ENCODE data around the gene PRSS33. TPM values are rescaled to one million over a fixed set of nuclear protein-coding genes. Genes with fewer than 3 reads are reported as not detected.

Gene PRSS33
- total RNA-seq, 4 donors from 2014 or later: not detected

DNA sequence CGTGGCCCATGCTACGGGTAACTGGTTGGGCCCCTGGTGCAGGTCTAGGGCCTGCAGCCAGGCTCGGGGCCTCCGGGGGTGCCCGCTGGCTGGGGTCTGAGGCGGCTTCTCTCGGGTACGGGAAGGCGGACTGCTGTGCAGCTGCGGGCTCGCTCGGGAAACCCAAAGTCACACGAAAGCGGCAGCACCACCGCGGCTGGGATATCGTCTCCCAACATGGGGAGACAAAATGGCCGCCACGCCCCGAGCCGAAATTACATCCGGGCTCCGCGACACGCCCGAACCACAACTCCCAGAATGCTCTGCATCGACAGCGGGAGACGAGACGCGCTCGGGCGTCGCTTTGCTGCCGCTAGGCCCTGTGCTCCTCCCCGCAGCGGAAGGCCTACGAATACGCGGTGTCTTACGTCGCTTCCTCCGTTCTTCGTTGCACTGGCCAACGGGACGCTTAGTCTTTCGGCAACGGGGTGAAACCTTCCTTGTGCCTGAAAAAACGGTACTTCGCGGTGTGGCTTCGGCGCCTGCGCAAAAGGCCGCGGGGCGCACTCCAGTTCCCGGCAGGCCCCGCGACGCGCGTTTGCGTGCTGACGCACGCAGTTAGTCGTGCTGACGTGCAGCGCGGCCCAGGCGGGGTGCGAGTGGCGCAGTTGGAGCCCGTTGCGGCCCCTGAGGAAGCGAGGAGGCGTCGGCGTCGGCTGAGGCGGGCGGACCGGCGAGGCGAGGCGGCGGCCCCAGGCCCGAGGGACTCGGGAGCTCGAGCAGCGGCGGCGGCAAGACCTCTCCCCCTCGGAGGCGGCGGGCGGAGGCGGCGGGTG is 35.1 kb downstream of the PRSS33 start, which contains the start of gene SRRM2:
TSS of gene SRRM2 (plus strand) at position 604 of the 815 bp plus-strand sequence. CDS start 3,727 bp downstream, outside the sequence.
- TF ChIP-seq, protein P1, sequence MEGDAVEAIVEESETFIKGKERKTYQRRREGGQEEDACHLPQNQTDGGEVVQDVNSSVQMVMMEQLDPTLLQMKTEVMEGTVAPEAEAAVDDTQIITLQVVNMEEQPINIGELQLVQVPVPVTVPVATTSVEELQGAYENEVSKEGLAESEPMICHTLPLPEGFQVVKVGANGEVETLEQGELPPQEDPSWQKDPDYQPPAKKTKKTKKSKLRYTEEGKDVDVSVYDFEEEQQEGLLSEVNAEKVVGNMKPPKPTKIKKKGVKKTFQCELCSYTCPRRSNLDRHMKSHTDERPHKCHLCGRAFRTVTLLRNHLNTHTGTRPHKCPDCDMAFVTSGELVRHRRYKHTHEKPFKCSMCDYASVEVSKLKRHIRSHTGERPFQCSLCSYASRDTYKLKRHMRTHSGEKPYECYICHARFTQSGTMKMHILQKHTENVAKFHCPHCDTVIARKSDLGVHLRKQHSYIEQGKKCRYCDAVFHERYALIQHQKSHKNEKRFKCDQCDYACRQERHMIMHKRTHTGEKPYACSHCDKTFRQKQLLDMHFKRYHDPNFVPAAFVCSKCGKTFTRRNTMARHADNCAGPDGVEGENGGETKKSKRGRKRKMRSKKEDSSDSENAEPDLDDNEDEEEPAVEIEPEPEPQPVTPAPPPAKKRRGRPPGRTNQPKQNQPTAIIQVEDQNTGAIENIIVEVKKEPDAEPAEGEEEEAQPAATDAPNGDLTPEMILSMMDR (IDR thresholded peaks at IDR 0.05; ENCODE audit: low read depth): no peak

- TF ChIP-seq, protein P1 (IDR thresholded peaks at IDR 0.05; ENCODE audit: low read depth): no peak
Measured at GRCh38 chr16:2751577-2752034, 35.8 kb downstream of the PRSS33 start.

DNA sequence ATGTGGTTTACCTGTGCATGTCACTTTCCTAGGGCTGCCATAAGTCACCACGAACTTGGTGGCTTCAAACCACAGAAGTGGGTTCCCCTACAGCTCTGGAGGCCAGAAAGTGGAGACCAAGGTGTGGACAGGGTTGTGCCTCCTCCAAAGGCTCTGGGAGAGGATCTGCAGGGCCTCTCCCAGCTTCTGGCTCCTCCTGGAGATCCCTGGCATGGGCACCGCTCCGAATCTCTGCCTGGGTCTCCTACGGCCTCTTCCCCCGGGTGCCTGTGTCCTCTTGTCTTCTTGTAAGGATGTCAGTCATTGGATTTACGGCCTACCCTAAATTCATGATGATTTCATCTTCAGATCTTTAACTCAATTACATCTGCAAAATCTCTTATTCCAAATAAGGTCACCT is 37.4 kb downstream of the PRSS33 start:
- TF ChIP-seq, protein P1 (IDR thresholded peaks at IDR 0.05; ENCODE audit: low read depth): no peak

DNA sequence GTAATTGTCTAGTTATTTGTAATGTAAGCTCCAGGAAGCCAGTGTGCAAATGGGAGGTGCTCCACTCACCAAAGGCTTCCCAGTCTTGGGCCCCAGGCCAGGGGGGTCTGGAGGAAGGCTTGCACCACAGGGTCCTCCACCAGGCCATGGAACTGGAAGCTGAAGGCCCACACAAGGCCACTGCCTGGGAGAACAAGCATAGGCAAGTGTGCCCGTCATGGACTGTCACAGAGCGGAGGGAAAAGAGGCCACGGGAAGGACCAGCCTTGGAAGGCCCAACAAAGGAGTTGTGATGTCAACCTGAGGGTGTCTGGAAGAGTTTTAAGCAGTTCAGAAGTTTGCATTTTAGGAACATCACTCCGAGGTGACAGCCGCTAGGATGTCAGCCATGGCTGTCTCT is 37.9 kb downstream of the PRSS33 start:
- TF ChIP-seq, protein P1 (IDR thresholded peaks at IDR 0.05; ENCODE audit: low read depth): no peak

DNA sequence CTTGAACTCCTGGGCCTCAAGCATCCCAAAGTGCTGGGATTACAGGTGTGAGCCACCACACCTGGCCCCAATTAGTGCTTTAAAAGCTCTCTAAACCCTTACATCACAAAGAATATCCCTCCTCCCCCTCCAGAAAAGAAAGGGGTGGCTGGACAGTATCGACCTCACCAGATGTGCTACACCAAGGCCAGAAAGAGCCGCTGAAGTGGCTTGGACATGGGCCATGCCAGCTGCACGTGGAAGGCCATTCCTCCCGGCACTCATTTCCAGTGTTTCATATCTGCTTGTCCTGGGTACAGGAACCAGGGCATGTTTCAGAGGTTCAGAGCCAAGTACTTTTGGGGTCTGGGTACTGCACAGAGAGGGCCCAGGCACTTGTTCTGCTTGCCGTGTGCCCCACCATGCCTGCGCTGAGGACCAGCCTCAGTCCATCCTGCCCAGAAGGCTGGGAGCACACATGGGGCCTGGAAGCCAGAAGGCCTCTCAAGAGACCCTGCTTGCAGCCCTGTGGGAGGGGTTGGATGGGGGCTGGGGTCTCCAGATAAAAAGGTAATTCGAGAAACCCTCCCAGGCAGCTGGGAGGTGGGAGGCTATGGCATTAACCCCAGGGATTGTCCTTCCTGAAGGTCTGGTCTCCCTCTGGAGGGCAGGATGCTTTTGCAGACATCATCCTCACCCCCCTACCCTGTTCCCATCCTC is 38.5 kb downstream of the PRSS33 start:
- TF ChIP-seq, protein P1 (IDR thresholded peaks at IDR 0.05; ENCODE audit: low read depth): no peak

- TF ChIP-seq, protein P1 (IDR thresholded peaks at IDR 0.05; ENCODE audit: low read depth): no peak
Measured at GRCh38 chr16:2745961-2746360, 41.4 kb downstream of the PRSS33 start.

Measured in subcutaneous adipose tissue (tissue), 4 donors.